GM18499 (cell line): ENCODE measurements around the gene KCTD16.

ENCODE experiments used
- ATAC-seq: cut with Tn5 transposase; IDR thresholded peaks from one replicate; pipeline ENCODE4 v1.9.1; 2021; ENCODE audit warnings: moderate number of reproducible peaks; ENCODE audit not compliant: insufficient read depth, unreplicated experiment

Gene KCTD16

GRCh38 chr5:144170276-144171024 is at the start of gene KCTD16, which contains the start of gene YIPF5:
Gene KCTD16 (plus strand): TSS chr5:144170873.
Gene YIPF5 (minus strand): TSS chr5:144170659. CDS start chr5:144169955, 704 bp downstream.
- ATAC-seq: peak; percentile 100

GRCh38 chr5:144121577-144121976 is 49.1 kb upstream of the KCTD16 start:
- no peak for ATAC-seq

DNA sequence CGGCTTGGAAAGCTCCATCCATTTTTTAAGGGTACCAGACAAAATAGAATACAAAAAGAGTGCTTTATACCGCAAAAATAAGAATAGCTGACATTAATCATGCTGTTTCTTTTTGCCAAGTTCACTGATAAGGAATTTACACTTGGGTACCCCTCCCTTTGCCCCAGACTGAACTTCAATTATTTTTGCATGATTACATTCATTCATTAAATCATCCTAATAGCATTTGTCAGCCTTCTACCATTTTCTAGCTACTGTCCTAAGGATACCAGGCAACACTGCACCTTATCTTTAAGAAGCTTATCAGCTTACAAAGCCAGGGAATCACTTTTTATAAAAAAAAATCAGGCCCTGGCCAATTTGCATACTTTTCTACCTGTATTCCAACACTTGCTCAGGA is 48.6 kb upstream of the KCTD16 start:
- ATAC-seq: no peak

DNA sequence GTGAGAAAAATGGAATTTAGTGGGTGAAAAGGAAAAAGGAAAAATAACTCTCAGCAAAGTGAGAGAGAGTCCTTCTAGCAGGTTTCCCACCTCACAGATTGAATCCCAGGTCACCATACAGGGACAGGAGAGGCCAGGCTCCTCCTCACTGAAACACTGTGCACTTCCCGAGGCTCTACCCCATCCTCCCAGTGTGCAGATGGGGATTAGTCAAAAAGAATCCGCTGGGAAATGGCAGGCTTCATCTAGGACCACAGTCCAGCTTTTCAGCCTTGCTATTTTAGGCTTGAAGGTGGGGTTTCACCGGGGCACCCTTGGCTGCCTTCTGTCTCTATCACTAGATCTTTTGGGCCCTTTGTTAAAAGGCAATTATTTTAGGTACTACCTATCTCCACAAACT is 48.0 kb upstream of the KCTD16 start:
- no peak for ATAC-seq

DNA sequence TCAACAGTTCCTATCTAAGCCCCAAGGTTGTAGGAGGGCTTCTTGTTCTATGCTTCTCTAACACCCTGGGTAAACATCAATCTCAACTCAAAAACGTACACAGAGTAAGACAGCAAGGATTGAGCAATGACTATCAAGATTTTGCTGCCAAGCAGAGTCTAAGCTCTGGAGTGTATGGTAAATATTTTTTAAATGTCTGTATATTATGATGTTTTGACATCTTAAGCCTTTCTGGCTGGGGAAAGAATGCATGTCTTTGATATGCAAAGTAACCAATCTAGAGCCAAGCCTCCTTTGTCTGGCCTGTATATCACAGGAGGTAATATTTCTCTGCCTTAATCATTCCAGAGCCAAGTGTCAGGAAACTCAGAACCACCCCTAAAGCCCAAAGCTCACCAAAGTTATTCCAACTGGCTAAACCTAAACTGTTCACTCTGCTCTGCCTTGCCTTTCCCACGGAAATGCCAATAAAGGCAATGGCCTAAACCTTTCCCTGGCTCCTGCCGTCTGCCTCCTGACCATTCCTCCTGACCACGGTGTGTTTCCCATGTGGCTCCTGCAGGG is 45.4 kb upstream of the KCTD16 start:
- no peak for ATAC-seq

GRCh38 chr5:144126707-144127106 is 44.0 kb upstream of the KCTD16 start:
- ATAC-seq: no peak

DNA sequence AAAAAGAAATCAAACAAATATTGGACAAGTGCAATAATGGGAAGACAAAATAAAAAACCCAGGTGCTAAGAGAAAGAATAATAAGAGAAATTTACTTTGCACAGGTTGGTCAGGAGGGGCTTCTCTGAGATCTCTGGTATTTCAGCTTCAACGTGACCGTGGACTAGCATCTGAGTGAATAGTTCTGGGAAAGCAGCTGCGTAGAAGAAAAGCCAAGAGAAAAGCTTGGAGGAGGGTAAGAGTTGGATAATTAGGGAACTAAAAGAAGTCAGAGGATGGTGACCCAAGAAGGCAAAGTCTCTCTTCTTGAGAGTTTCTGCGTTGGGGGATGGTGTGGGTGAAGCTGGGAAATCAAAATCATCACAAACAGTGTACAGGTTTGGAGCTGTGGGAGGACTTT is 41.8 kb upstream of the KCTD16 start:
- ATAC-seq: no peak

- ATAC-seq: no peak
Measured at GRCh38 chr5:144130306-144130705, 40.4 kb upstream of the KCTD16 start.

- no peak for ATAC-seq
Measured at GRCh38 chr5:144131261-144131660, 39.4 kb upstream of the KCTD16 start.

DNA sequence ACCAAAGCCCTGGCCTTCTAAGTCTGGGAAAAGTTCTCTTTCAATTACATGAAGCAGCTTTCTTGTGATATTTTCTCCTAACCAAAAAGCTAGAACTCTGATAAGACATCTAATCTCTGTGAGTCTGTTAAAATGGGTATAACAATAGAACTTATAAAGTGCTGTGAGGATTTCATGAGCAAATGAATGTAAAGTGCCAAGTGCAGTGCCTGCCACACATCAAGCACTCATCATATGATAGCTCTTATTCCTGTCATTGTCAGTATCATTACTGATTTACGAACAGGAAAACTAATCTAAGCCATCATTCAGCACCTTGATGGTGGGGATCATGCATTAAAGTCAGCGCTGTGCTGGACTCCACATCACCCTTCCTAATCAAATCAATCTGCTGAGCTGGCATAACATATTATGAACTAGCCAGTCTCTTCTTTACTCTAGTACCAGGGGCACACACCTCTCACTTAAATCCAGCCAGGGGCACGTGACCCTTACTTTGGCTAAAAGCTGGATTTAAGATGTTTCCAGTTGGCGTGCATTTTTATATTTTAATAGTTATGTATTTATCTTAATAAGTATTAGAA is 37.5 kb upstream of the KCTD16 start:
- no peak for ATAC-seq

DNA sequence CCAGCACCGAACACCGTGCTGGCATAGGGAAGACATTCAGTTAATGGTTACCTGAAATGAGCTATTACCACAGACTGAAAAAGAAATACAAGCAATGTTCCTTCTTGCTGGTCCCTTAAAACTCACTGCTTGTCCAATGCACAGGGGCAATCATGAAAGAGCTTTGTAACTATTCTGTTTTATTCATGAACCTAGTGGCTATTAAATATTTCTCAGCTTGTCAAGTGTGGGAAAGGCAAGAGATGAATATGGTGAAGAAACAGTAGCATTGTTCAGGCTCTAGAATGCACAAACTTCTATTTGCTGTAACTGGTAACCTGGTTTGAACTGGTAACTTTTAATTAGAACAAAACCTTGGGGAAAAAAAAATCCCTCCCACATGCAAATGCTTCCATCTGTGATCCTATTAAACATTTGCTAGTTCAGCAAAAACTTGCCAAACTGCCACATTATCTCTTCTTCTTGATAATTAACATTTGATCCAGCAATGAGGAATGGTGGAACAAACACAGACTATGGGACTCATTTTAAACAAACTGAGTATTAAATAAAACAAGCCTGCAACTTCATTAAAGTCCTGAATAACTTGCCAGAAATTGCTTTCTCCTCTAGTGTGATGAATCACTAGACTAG is 36.4 kb upstream of the KCTD16 start:
- ATAC-seq: no peak

GRCh38 chr5:144135113-144135762 is 35.4 kb upstream of the KCTD16 start:
- no peak for ATAC-seq

DNA sequence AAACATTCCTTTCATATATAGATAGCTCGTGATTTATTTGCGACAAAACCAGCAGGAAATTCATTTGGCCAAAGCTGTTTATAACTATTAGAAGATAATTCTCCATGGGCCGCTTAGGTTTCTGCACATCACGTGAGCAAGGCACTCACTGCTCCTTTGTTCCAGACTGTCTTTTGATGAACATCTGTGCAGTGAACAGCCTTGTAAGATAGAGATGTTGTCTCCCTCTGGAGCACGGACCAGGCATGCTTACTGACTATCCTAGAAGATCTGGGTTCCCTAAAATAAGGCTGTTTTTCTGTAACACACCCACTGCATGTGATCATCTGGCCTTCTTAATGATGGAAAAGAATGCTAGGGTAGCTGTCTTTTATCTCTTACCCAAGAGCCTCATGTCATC is 31.1 kb upstream of the KCTD16 start:
- ATAC-seq: no peak

- no peak for ATAC-seq
Measured at GRCh38 chr5:144141585-144141984, 29.1 kb upstream of the KCTD16 start.

DNA sequence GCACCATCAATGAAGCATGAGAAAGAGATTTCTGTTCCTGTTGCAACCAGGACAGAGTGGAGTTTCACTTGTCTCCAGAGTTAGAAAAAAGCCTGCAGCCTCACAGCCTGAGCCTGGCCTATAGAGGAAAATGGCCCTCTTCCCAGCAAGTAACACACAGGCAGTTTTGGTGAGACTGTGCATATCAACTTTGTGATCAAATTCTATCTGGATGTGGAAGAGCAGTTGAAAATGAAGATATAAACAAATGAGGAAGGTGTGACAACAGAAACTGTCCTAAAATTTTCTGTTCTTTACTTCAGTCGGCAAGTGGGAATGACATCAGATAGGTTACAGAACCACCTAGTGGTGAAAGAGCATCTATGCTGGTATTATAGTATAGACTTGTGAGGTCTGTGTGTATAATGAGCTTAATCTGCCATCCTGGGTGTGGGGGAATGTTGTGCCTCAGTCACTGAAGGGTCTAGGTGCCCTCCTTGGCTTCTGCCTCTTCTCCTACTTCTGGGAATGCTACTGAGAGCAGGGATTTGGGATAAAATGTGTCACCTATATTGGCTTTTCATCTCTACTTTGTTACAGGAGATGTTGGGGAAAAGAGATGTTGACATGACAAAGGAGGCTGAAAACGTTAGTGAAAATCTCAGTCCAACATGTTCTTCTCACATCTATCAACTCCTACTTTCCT is 28.4 kb upstream of the KCTD16 start:
- ATAC-seq: peak; percentile 96

DNA sequence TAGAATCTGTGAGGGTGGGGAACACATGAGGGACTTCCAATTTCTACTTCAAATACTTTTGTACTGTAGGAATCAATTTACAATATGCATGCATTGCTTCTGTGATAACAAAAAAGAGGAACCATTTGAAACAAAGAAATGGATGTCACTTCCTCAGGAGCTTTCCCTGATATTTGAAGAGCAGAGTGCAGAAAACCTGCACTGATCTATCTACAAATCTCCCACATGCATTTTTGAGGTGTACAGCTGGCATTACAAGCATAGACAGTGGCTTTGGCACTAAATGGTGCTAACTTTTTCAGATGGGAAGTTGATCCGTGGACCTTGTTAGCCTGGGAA is 27.9 kb upstream of the KCTD16 start:
- ATAC-seq: no peak

GRCh38 chr5:144143625-144144024 is 27.0 kb upstream of the KCTD16 start:
- ATAC-seq: no peak

DNA sequence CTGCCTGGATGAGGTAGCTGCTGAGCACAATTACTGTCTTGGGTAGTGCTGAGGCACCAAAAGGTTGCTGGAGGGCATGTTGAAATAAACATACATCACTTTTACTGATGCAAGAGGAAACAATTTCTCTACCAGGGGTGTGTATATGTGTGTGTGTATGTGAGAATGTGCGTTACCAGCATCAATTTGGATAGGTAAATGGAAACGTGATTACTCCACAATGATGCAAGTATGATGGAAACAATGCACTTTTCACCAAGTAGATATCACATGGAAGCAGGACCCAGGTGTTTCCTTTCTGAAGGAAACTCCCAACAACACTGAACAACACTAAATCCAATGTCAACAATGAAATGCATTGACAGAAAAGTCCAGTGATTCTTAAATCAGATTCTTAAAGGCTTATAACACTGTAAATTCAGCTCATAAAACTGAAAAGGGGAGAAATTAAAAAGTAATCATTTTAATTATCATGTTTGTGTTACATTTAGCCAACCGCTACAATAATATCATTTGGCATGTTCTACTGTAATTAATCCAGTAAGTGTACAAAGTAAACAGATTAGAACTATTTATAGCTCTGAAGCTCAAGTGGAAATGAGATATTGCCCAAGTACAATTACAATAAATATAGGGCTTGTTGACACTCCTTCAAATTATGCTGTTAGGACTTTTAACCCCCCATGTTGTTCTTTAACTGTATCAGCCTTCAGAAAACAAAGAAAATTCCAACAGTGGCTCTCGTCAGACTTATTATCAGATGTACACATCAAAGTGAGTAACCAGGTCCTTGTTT is 25.5 kb upstream of the KCTD16 start:
- no peak for ATAC-seq

- ATAC-seq: no peak
Measured at GRCh38 chr5:144151026-144151425, 19.6 kb upstream of the KCTD16 start.

- no peak for ATAC-seq
Measured at GRCh38 chr5:144156767-144157171, 13.9 kb upstream of the KCTD16 start.
